ENCODE data around the gene P2RY8. TPM values are rescaled to one million over a fixed set of nuclear protein-coding genes. Genes with fewer than 3 reads are reported as not detected.
"Not testable (repeated sequence)": the region's sequence is repeated elsewhere in the genome, so short reads cannot be mapped to it uniquely, and the experiment has no call there.

Gene P2RY8
- polyA plus RNA-seq, 1 donor from 2014 or later = 206 TPM

DNA sequence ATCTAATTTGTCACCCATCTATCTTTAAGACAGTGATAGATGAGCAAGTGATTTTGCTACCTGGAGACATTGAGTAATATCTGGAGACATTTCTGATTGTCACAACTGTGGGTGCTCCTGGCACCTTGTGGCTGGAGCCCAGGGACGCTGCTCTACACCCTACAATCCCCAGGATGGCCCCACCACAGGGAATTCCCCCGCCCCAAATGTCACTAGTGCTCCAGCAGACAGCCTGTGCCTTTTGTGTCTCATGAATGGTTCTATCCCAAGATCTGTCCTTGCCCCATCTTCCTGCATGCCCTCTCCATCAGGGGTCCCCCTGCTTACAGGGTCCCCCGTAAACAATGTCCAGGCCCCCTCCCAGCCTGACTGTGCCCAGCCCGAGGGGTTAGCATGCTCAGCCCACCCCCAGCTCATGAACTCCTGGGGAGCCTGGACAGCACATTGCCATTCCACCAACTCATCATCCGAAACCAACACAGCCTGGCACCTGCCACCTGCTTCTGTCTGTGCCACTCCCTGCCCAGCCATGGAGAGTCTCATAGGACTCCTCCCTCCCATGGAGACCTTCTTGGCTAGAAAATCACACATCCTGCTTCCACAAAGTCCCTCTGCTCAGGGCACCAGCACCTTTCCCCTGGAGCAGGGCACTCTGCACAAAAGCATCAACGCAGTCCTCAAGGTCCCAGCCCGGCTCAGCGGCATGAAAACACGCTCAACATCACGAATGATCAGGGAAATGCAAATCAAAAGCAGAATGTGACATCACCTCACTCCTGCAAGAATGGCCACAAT, 5.7 kb downstream of the P2RY8 start:
- Mint-ChIP-seq H3K4me1 (peaks cover 2 to 3% (median 3%) of the 10 kb centered on the region in 3 donors), H3K27ac (no peak overlapping the region), H3K9me3 (no peaks in the 10 kb centered on the region), H3K36me3 (no peaks in the 10 kb centered on the region), H3K4me3 (no peak overlapping the region), H3K27me3 (no peaks in the 10 kb centered on the region)

DNA sequence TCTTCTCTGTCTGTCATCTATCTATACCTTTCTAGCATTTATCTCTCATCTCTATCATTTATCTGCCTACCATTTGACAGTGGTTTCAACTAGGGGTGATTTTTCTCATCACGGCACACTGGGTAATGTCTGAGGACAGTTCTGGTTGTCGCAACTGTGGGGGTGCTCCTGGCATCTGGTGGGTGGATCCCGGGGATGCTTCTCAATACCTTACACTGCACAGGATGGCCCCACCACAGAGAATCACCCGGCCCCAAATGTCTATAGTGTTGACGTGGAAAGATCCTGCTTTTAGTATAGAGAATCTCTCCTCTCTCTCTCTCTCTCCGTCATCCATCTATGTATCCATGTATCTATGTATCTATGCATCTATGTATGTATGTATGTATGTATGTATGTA, 7.2 kb downstream of the P2RY8 start:
- Mint-ChIP-seq H3K4me1 (peaks cover 0 to 3% (median 2%) of the 10 kb centered on the region in 3 donors), H3K27ac (no peak overlapping the region), H3K27me3 (no peaks in the 10 kb centered on the region), H3K9me3 (no peaks in the 10 kb centered on the region), H3K36me3 (no peaks in the 10 kb centered on the region), H3K4me3 (no peak overlapping the region)

DNA sequence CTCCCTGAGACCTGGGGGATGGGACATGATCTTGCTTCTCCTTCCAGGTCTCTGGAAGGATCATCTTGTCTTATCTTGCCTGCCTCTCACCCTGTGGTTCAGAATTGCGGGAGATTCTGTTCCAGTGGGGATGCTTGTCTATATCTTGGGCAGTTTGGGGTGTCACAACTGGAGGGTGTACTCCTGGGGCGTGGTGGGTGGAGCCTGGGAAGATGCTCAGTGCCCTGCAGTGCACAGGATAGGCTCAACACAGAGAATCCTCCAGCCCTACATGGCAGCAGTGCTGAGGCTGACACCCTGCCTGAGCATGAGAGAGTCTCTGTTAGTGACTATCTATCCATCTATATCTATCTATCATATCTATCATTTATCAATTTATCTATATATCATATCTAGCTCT, 7.7 kb downstream of the P2RY8 start:
- H3K9me3 Mint-ChIP-seq = no peaks in the 10 kb centered on the region
- H3K36me3 Mint-ChIP-seq = no peaks in the 10 kb centered on the region

DNA sequence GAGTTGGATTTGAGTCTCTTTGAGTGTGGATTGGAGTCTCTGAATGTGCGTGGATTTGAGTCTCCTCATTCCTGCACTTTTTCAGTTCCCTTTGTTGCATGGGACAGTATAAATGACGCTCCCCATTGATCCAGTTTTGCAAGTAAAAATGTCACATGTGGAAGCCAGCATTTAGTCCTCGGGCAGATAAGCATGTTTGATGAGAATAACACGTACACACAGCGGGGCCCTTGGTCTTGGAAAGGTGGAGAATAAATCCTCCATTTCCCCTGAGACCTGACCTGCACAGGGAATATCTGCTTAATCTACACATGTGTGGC, 8.1 kb downstream of the P2RY8 start:
- Mint-ChIP-seq H3K36me3 (no peaks in the 10 kb centered on the region), H3K27me3 (no peaks in the 10 kb centered on the region), H3K4me1 (peaks cover 0 to 3% (median 0%) of the 10 kb centered on the region in 3 donors), H3K4me3 (no peak overlapping the region), H3K9me3 (no peaks in the 10 kb centered on the region), H3K27ac (no peak overlapping the region)

More for the DNA sequence above, 7.7 kb downstream of the P2RY8 start:
- H3K27ac Mint-ChIP-seq = no peak overlapping the region
- no peak overlapping the region for H3K4me3 Mint-ChIP-seq
- peaks cover 0 to 3% (median 2%) of the 10 kb centered on the region in 3 donors for H3K4me1 Mint-ChIP-seq
- H3K27me3 Mint-ChIP-seq = no peaks in the 10 kb centered on the region

DNA sequence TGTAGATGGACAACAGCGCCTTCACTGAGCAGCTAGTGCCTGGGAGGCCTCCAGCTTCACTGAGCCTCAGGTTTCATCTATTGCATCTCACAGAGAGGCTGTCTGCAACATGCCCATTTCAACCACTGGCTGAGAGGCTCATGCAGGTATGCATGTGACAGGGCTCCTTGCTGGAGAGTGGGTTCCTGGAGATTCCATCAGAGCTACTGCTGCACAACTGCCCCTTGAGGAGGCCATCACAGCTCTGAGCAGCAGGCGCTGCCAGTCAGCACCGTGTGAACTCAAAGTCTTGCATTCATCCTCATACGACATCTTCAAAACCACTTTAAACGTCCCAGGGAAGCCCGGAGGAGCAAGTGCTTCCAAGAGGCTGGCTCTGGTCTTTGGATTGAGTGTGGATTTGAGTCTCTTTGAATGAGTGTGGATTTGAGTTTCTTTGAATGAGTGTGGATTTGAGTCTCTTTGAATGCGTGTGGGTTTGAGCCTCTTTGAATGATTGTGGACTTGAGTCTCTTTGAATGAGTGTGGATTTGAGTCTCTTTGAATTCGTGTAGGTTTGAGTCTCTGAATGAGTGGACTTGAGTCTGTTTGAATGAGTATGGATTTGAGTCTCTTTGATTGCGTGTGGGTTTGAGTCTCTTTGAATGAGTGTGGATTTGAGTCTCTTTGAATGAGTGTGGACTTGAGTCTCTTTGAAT, 8.7 kb downstream of the P2RY8 start:
- Mint-ChIP-seq H3K27me3 (no peaks in the 10 kb centered on the region), H3K4me3 (no peak overlapping the region), H3K4me1 (peaks cover 1 to 3% (median 1%) of the 10 kb centered on the region in 3 donors), H3K9me3 (no peaks in the 10 kb centered on the region), H3K36me3 (no peaks in the 10 kb centered on the region), H3K27ac (no peak overlapping the region)

DNA sequence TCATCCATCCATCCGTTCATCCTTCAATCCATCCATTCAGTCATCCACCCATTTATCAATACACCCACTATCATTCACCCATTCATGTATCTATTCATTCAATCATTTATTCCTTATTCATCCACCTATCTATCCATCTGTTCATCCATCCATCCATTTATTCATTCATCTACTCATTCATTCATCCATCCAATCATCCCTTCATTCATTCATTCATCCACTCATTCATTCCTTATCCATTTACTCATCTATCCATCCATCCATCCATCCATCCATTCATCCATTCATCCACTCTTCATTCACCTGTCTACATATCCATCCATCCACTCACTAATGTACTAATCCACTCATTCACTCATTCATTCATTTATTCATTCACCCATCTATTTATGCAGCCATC, 9.5 kb downstream of the P2RY8 start:
- Mint-ChIP-seq H3K27ac (no peak overlapping the region), H3K36me3 (no peaks in the 10 kb centered on the region), H3K27me3 (no peaks in the 10 kb centered on the region)

DNA sequence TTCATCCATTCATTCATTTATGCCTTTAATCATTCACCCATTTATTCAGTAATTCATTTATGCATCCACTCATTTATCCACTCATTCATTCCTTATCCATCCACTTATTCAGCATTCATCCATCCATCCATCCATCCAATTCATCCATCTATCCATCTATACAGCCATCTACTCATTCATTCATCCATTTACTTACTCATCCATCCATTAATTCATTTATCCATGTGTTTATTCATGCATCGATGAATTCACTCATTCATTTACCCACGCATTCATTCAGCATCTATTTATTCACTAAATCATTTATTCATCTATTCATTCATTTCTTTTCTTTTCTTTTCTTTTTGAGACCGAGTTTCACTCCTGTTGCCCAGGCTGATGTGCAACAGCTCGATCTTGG, 10.4 kb downstream of the P2RY8 start:
- Mint-ChIP-seq H3K4me1 (peaks cover 7 to 10% (median 9%) of the 10 kb centered on the region in 3 donors), H3K27me3 (no peaks in the 10 kb centered on the region), H3K27ac (no peak overlapping the region), H3K9me3 (no peaks in the 10 kb centered on the region), H3K4me3 (no peak overlapping the region), H3K36me3 (peaks cover 3% of the 10 kb centered on the region)

More for the DNA sequence above, 9.5 kb downstream of the P2RY8 start:
- Mint-ChIP-seq H3K9me3 (no peaks in the 10 kb centered on the region), H3K4me1 (peaks cover 4 to 5% (median 5%) of the 10 kb centered on the region in 3 donors), H3K4me3 (no peak overlapping the region)

DNA sequence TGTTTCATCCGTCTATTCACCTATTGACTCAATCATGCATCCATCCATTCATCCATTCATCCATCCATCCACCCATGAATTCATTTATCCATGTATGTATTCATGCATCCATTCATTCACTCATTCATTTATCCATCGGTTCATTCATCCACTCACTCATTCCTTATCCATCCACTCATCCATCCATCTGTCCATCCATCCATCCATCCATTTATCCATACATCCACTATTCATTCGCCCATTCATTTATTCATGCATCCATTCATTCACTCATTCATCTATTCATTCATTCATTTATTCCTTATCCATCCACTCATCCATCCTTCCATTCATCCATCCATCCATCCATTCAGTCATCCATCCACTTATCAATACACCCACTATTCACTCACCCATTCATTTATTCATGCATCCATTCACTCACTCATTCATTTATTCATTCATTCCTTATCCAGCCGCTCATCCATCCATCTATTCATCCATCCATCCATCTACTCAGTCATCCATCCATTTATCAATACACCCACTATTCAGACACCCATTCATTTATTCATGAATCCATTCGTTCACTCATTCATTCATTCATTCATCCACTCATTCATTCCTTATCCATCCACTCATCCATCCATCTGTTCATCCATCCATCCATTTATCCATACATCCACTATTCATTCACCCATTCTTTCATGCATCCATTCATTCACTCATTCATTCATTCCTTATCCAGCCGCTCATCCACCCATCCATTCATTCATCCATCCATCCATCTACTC, 11.2 kb downstream of the P2RY8 start:
- no peak overlapping the region for H3K4me3 Mint-ChIP-seq
- no peaks in the 10 kb centered on the region for H3K27me3 Mint-ChIP-seq
- H3K36me3 Mint-ChIP-seq = peaks cover 3% of the 10 kb centered on the region
- H3K27ac Mint-ChIP-seq = no peak overlapping the region
- H3K4me1 Mint-ChIP-seq = peaks cover 11 to 15% (median 14%) of the 10 kb centered on the region in 3 donors
- H3K9me3 Mint-ChIP-seq = no peaks in the 10 kb centered on the region

DNA sequence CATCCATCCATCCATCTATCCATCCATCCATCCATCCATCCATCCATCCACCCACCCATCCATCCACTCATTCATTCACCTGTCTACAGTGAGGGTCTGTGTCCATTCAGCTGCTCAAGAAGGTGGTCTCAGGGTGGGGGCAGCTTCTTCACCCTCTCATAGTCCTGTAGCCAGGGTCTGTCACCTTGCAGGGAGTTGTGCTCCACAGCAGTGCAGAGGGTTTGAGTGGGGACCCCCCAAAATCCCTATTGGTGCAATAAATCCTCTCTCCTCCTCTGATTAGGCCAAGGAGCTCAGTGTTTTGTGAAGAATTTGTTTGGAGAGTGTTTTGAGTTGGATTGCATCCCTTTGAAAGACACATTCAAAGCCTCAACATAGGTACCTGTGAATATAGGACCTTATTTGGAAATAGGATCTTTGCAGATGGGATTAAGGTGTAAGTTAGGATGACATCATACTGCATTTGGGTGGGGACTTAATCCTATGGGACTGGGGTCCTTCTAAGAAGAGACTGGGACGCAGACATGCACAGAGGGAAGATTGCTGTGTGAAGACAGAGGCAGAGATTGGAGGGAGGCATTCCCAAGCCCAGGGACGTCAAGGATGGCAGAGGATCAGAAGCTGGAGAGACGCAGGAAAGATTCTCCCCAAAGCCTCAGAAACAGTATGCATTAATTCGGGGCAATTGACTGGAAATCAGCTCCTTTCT, 12.0 kb downstream of the P2RY8 start:
- no peaks in the 10 kb centered on the region for H3K27me3 Mint-ChIP-seq
- H3K36me3 Mint-ChIP-seq = peaks cover 6% of the 10 kb centered on the region
- H3K27ac Mint-ChIP-seq = no peak overlapping the region
- peaks cover 16 to 22% (median 21%) of the 10 kb centered on the region in 3 donors for H3K4me1 Mint-ChIP-seq
- H3K9me3 Mint-ChIP-seq = no peaks in the 10 kb centered on the region
- H3K4me3 Mint-ChIP-seq = no peak overlapping the region

DNA sequence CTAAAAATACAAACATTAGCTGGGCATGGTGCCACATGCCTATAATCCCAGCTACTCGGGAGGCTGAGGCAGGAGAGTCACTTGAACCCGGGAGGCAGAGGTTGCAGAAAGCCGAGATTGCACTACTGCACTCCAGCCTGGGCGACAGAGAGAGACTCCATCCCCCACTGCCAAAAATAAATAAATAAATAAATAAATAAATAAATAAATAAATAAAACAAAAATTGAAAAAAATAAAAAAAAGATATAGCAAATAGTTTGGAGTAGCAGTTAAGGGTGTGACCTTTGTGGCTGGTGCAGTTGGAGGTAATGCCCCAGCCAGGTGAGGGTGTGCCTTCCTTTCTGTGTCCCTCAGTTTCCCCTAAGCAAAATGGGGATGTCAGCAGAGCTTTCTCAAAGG, 14.1 kb downstream of the P2RY8 start:
- Mint-ChIP-seq H3K27ac (peak overlapping the region; percentile 81 to 99 (median 96)), H3K4me1 (peaks cover 34 to 39% (median 37%) of the 10 kb centered on the region in 3 donors), H3K4me3 (peak overlapping the region in 1 of 4 donors; percentile 61)
- not testable (repeated sequence) for H3K9me3 Mint-ChIP-seq, H3K36me3 Mint-ChIP-seq, H3K27me3 Mint-ChIP-seq

DNA sequence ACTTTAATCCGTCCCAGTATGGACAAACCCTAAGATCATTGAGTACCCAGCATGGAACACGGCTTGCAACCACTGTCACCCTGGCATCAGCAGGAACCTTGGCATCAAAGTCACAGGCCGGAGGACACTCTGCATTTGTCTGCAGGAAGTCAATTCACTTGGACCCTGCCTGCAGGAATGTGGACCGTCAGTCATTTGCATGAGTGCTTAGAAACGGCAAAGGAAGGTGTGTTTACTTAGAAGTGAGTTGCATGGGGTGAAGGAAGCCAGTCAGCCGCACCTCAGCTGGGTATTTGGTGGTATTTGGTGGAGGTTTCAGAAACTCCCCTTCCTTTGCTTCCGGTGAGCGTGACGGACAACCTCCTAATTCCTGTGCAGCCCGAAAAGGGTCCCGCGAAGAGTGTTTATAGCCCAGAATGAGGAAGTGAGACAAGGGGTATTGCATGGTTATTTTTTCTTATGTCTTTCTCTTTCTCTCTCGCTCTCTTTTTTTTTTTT, 15.5 kb downstream of the P2RY8 start:
- H3K27me3 Mint-ChIP-seq = no peaks in the 10 kb centered on the region
- H3K36me3 Mint-ChIP-seq = peaks cover 9% of the 10 kb centered on the region
- H3K4me3 Mint-ChIP-seq = peak overlapping the region; percentile 72 to 91 (median 84)
- H3K9me3 Mint-ChIP-seq = no peaks in the 10 kb centered on the region
- H3K4me1 Mint-ChIP-seq = peaks cover 46 to 52% (median 47%) of the 10 kb centered on the region in 3 donors
- H3K27ac Mint-ChIP-seq = peak overlapping the region; percentile 96 to 99 (median 96)

DNA sequence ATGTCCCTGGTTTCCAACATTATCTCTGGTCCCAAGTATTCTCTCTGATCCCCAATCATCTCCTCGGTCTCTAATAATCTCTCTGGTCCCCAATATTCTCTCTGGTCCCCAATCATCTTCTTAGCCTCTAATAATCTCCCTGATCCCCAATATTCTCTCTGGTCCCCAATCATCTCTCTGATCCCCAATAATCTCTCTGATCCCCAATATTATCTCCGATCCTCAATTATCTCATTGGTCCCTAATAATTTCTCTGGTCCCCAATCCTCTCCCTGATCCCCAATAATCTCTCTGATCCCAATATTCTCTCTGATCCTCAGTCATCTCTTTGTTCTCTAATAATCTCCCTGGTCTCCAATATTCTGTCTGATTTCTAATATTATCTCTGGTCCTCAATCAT, 16.6 kb downstream of the P2RY8 start:
- no peaks in the 10 kb centered on the region for H3K9me3 Mint-ChIP-seq
- no peaks in the 10 kb centered on the region for H3K27me3 Mint-ChIP-seq
- H3K36me3 Mint-ChIP-seq = peaks cover 12% of the 10 kb centered on the region
- H3K4me1 Mint-ChIP-seq = peaks cover 49 to 55% (median 49%) of the 10 kb centered on the region in 3 donors
- H3K4me3 Mint-ChIP-seq = peak overlapping the region in 3 of 4 donors; percentile 10 to 87 (median 46)
- H3K27ac Mint-ChIP-seq = peak overlapping the region; percentile 95 to 99 (median 96)

DNA sequence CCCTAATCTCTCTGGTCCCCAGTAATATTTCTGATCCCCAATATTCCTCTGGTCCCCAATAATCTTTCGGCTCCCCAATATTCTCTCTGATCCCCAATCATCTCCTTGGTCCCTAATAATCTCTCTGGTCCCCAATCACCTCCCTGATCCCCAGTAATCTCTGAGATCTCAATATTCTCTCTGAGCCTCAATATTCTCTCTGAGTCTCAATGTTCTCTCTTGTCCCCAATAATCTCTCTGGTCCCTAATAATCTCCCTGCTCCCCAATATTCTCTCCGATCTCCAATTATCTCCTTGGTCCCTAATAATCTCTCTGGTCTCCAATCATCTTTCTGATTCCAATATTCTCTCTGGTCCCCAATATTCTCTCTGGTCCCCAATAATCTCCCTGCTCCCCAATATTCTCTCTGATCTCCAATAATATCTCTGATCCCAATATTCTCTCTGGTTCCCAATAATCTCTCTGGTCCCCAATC, 17.9 kb downstream of the P2RY8 start:
- Mint-ChIP-seq H3K4me3 (peak overlapping the region in 1 of 4 donors; percentile 88), H3K36me3 (peaks cover 12% of the 10 kb centered on the region)

DNA sequence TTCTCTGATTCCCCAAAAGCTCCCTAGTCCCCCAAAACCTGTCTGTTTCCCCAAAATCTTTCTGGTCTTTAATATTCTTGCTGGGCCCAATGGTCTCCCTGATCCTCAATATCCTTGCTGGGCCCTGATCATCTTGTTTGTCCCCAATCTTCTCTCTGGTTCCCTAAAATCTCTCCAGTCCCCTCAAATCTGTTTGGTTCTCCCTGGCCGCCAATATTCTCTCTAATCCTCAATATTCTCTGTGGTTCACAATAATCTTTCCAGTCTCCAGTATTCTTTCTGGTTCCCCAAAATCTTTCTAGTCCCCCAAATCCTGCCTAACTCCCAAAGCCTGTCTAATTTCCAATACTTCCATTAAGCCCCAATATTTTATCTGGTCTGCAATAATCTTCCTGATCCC, 18.5 kb downstream of the P2RY8 start:
- Mint-ChIP-seq H3K9me3 (peaks cover 0 to 4% (median 3%) of the 10 kb centered on the region in 3 donors), H3K27ac (peak overlapping the region; percentile 74 to 96 (median 95)), H3K4me1 (peaks cover 49 to 59% (median 50%) of the 10 kb centered on the region in 3 donors), H3K4me3 (peak overlapping the region in 3 of 4 donors; percentile 31 to 88 (median 71)), H3K36me3 (peaks cover 15% of the 10 kb centered on the region), H3K27me3 (no peaks in the 10 kb centered on the region)

More for the DNA sequence above, 17.9 kb downstream of the P2RY8 start:
- peak overlapping the region; percentile 68 to 96 (median 95) for H3K27ac Mint-ChIP-seq
- no peaks in the 10 kb centered on the region for H3K9me3 Mint-ChIP-seq
- peaks cover 49 to 55% (median 49%) of the 10 kb centered on the region in 3 donors for H3K4me1 Mint-ChIP-seq
- no peaks in the 10 kb centered on the region for H3K27me3 Mint-ChIP-seq

All from IgD-negative memory B cell (primary cell).